ENCODE results near the gene ANO7. TPM values are rescaled to one million over a fixed set of nuclear protein-coding genes. Genes with fewer than 3 reads are reported as not detected.
A peak's percentile ranks its signal among the peaks of the same experiment; 100 is the strongest.

Gene ANO7
- total RNA-seq, 1 experiment from 2014 or later, result 2.4 TPM

DNA sequence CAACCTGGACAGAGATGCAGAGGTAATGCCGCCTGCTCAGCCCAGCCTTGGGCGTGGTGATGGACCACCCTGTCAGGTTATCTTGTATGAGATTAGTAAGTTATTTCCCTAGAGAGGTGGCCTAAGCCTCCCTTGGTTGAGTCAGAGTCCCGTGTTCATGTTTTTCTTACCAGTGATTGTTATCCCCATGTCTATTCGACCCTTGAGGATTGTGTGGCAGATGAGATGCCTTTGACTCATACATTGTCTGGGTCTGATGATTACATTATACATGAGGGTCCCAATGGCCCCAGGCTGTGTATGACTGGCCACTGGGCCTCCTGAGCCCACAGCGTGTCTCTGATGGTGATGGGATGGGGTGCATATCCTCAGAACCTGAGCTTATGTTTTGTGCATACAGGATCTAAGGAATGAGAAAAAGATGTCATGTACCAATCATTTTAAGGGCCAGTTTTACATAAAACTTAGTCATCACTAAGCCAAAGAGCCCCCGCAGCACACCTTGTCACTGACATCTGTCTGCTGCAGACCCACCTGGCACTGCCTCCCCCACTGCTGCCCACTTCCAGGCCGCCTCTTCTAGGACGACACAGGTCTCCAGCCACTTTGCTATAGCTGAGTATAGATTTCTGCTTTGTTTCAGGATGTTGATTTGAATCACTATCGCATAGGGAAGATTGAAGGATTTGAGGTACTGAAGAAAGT lies 30.5 kb upstream of the ANO7 start:
- peak; percentile 86 for DNase-seq (ENCODE audit: low read depth)

DNA sequence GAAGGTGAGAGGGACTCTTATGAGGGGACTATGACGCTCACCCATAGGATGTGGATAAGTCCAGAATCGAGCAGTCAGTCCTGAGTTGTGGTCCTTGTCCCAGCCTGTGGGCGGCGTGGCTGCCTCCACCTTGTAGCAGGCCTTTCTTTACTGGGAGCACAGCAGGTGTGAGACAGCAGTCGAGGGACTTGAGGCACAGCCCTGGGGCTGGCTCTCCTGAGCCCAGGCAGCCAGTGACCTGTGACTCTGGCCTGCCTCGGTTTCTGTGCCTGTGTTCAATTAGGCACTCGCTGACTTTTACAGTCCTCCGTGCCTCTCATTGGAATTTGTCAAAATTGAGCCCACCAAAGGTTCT lies 30.0 kb upstream of the ANO7 start:
- DNase-seq (ENCODE audit: low read depth), result no peak

DNA sequence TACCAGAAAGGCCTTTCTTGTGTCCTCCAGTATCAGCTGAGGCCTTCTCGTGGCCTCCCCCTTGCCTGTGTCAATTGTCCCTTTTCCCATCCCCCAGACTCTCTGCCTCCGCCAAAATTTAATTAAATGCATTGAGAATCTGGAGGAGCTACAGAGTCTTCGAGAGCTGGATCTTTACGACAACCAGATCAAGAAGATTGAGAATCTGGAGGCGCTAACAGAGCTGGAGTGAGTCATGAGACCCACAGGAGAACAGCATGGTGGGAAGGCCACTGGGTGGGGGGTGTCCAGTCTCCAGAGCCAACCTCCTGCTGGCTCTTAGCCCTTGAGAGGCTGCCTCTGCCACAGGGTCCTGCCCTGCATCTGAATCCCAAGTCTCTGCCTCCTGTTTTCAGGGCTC lies 29.4 kb upstream of the ANO7 start:
- no peak for DNase-seq (ENCODE audit: low read depth)

DNA sequence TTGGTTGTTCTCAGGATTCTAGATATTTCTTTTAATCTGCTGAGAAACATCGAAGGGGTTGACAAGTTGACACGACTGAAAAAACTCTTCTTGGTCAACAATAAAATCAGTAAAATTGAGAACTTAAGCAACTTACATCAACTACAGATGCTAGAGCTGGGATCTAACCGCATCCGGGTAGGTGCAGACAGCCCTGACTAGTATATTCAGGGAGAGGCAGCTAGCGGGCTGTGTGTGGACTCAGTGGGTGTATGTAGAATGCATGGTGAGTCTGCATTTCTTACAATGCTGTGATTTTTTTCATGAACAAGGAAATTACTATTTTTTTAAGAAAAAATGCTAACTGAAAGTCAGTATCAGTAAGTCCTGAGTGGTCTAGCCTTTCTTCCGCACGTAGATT lies 28.2 kb upstream of the ANO7 start:
- no peak for DNase-seq (ENCODE audit: low read depth)

DNA sequence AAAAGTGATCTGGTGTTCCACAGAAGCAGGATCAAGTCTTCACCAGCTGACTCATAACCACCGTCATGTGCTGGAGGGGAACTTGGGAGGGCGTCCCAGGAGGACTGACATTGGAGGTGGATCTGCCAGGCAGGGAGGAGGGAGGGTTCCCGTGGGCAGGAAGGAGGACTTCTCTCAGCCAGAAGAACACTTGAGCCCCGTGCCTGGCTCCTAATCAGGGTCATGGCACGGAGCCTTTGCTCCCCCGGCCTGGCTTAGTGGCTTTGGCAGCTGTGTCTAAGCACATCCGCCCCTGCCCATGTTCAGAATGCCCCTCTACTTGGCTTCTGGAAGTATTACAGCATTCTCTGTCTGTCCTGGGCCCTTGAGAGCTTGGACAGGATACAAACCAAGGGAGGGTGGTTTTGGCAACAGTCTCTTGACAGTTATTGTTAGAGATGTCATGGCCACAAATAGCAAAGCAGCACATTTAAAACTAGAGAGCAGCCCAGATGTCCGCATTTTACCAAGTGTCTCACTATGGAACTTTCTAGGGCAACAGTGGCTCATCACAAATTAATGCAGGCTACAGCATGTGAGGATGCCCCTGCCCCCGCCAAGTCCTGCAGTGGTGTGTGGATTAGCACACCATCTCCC lies 26.7 kb upstream of the ANO7 start:
- peak; percentile 72 for DNase-seq (ENCODE audit: low read depth)

DNA sequence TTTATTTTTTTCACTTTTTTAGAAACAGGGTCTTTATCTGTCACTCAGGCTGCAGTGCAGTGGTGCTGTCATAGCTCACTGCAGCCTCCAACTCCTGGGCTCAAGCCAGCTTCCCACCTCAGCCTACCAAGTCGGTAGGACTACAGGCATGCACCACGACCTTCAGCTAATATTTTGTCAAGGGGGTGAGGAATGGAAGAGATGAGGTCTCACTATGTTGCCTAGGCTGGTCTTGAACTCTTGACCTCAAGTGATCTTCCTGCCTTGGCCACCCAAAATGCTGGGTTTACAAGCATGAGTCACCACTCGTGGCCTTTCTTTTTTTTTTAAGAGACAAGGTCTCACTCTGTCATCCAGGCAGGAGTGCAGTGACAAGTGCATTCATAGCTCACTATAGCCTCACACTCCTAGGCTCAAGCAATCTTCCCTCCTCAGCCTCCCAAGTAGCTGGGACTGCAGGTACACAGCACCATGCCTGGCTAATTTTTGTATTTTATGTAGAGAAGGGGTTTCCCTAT lies 24.8 kb upstream of the ANO7 start:
- no peak for DNase-seq (ENCODE audit: low read depth)

DNA sequence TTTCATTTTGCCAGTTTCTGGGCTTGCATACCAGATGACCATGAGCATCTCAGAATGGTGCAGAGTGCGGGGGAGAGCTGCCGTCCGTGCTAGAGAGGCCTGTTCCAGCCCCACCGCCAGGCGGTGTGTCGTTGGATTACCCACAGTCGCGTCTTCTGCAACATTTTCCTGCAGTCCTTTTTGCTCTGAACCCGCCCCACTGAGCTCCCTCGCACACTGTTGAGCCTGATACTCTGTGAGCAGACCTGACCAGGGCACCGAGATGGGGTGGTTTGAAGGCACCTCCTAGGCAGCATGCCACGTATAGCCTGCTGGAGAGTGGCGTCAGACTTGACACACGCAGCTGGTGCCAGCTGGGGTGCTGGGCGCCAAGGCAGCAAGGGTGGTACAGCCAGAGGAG lies 20.1 kb upstream of the ANO7 start:
- DNase-seq (ENCODE audit: low read depth), result no peak

DNA sequence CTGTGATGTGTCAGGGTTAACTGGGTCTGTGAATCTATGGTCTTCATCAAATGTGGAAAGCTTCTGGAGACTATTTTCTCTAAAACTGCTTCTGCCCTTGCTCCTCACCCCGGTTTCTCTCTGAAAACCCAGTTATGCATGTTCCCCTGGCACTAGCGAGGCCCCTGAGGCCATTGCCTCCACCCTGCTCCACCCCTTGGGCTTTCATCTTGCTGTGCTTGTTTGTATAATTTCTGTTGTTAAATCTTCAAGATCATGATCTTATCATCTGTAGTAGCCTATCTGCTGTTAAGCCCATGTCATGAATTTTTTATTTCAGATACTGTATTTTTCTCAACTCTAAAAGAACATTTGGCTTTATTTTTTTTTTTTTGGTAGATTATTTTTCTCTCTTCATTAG lies 14.9 kb upstream of the ANO7 start:
- DNase-seq (ENCODE audit: low read depth), result no peak

DNA sequence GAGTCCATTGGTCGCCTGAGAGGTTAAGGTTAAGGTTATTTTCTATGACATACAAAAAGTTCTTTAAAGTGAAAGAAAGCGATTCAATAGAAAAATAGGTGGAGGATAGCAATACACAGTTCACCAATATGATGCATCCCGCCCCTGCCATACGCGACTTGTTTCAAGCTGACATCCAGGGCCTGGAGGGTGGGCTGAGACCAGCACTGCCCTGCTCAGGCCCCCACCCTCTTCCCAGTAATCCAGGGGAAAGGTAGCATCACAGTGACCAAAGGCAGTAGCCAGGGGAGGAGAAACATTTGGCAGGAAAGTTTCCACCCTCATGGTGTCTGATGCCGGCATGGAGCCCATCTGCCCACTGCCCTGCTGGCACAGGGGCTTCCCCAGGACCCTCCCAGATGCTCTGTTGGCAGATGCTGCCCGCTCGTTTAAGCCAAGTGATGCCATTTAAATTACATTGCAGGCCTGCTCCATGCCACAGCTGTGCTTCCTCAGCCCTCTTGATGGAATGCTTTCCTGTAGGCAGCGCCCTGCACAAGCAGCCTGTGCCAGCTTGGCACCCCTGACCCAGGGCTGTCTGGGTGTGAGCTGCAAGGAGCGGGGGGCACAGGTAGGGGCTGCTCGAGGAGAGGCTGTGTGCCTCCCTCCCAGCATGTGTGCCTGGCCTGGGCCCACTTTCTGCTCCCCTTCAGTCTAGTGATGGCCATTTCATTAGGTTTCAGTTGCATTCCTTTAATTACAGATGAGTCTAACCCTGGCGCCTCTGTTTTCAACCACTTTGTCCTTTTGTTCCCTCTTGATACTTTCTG lies 10.7 kb upstream of the ANO7 start:
- DNase-seq (ENCODE audit: low read depth), result no peak

DNA sequence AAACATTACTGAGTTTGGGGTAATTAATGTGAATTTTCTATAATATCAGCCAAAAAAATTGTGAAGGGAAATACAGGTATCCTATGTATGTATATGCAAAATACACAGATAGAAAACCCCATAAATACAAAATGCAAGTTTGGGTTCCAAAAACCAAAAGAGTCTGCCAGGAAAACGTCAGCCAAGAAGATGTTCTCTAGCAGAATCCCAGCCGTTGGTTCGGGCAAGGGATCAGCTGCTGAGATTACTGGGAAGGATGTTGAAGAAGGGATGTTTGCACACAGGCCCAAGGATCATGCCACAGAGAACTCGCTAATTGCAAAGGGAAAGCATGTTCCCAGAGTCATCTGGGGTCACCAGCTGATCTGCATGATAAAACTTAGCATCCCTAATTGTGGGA lies 9.5 kb upstream of the ANO7 start:
- DNase-seq (ENCODE audit: low read depth), result no peak

DNA sequence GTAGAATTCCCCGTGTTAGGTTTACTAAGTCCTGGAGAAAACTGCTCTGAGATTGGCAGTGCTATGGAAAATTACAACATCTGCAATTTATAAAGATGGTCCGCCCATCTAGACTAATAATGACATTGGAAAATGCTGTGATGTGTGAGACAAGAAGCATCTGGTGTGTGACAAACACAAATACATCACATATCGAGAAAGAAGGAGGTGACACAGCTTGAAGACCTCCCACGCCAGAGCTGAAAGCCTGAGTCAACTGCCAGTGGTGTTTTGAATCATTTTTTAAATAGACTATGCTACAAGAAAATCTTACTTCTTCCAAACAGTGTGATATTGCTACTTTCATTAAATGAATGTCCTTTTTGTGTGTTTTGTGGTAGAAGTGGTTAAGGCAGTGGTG lies 8.6 kb upstream of the ANO7 start:
- DNase-seq (ENCODE audit: low read depth), result no peak

DNA sequence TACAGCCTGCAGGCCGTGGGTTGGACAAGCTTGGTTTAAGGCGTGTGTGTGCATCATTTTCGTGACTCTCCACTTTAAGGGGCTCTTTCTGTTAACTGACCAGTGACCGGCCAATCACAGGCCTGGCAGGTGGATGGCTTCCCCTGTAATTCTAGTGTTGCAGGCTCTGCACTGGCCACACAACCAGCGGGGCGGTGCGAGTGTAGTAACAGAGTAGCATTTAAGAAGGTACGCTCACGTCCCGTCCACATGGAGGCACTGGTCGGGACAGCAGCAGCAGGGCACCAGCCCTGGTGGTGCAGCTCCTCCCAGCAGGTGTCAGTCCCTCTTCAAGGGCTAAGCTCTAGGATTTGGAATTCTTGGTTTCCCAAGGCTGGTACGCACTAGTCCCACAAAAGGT lies 8.0 kb upstream of the ANO7 start:
- no peak for DNase-seq (ENCODE audit: low read depth)

DNA sequence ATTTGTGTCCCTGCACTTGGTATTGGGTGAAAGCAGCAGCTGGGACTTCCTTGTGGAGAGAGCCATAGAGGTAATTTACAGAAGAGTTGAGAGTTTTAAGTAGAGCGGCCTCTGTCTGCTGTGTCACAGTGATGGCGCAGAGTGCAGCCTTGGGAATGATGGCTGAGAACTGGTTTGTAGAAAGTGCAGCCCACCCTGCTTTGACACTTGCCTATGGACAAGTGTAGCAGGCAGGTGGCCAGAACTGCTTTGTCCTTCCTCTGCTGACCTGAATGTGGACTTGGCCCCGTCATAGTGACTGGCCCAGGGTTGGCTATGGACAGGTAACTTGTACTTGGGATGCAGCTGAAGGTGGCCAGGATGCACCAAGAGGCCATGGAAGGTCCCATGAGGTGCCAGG lies 6.4 kb upstream of the ANO7 start:
- DNase-seq (ENCODE audit: low read depth), result no peak

DNA sequence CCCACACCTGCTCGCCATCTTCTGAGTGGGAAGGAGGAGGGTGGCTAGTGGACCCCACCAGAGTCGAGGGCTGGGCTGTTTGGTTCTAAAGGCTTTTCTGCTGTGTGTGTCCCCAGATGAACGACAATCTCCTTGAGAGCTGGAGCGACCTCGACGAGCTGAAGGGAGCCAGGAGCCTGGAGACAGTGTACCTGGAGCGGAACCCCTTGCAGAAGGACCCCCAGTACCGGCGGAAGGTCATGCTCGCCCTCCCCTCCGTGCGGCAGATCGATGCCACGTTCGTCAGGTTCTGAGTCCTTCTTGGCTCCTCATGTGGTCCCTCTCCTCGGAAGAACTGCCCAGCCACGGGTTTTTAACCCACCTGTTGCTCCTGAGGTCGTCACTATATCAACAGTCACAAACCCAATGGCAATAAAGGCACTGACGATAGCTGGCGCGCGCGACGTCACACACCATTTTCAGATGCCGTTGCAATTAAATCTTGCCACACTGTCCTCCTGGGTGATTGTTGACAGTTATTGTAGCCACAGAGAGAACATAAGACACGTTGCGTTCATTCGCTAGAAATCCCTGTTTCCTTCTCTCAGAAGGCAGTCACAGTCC lies 5.8 kb upstream of the ANO7 start:
- DNase-seq (ENCODE audit: low read depth), result no peak

DNA sequence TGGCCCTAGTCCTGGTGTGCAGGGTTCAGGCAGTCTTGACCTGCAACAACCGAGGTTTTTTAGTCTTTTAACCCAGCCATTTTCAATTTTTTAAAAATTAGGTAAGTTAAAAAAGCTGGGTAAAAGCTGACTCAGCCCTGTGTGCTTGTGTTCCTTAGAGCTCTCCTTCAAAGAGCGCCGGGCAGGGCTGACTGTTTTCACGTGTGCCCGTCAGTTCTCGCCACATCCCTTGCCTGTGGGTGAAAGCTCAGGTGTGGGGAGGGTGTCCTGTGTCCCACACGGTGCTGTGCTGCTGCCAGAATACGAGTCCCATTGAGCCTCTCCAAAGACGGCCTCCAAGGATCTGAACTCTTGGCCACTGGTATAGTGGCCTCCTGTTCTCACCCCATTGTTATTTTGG lies 5.3 kb upstream of the ANO7 start:
- no peak for DNase-seq (ENCODE audit: low read depth)

DNA sequence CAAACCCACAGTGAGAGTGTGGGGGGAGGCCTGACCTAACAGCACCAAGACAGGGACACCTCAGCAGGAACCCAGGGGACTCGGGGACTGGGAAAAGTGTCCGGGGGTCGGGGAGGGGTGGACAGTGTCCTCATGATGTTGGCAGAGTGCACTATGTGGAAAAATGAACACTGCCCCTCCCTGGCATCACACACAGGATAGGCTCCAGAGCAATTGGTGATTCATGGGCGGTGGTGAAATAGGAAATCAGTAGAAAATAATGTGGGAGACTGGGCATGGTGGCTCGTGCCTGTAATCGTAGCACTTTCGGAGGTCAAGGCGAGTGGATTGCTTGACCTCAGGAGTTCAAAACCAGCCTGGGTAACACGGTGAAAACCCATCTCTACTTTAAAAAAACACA lies 3.6 kb upstream of the ANO7 start:
- no peak for DNase-seq (ENCODE audit: low read depth)

DNA sequence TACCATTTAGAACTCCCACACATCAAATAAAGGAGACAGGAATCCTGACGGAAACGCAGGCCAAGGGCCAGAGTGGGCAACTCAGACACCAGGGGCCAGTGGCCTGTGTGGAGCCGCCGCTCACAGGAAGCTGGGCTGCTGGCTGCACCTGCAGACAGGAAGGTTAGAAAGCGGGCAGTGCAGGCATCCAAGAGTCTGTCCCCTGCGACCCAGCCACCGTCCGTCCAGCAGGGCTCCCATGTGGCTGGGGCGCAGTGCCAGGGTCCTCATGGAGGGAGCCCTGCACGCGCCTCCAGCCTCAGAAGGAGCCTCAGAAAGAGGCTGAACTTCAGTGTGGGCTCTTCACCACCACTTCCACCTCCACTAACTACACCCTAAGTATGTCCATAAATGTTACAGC lies 2.5 kb upstream of the ANO7 start:
- DNase-seq (ENCODE audit: low read depth), result no peak

DNA sequence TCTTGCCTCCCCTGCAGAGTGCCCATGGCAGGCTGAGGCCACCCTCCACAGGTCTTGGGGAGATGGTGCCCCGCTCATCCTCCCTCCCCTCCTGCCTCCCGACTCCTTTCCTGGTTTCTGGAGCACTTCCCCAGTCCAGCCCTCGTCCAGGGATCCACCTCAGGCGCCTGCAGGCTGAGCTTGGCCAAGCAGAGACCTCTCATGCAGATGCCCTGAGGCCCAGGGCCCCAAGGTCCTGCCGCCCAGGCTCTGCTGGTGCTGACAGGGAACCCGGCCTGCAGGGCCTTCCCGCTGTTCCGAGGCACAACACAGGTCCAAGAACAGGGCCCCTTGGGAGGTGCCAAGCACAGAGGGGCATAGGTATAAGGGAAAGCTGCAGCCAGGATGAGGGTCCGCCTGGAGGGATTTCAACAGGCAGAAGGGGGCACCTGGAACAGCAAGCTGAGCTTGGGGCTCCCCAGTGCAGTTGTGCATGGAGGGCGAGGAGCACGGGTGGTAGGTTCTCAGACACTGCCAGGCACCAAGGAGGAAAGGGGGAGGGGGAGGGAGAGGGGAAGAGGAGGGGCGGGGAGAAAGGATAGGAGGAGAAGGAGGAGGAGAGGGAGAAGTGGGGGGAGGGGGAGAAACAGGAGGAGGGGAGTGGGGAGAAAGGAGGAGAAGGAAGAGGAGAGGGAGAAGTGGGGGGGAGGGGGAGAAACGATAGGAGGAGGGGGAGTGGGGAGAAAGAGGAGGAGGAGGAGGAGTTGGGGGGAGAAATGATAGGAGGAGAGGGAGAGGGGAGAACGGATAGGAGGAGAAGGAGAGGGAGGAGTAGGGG lies 1.2 kb upstream of the ANO7 start:
- DNase-seq (ENCODE audit: low read depth), result no peak

DNA sequence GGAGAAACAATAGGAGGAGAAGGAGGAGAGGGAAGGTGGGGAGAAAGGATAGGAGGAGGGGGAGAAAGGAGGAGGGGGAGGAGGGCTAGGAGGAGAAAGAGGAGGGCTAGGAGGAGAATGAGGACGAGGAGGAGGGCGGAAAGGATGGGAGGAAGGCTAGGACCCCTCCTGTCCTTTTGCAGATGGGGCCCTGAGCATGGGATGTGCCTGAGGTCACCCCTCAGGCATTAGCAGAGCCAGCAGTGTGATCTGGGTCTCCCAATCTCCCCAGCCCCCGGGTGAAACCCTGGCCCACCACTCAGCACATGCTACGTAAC lies 601 bp upstream of the ANO7 start:
- no peak for DNase-seq (ENCODE audit: low read depth)

DNA sequence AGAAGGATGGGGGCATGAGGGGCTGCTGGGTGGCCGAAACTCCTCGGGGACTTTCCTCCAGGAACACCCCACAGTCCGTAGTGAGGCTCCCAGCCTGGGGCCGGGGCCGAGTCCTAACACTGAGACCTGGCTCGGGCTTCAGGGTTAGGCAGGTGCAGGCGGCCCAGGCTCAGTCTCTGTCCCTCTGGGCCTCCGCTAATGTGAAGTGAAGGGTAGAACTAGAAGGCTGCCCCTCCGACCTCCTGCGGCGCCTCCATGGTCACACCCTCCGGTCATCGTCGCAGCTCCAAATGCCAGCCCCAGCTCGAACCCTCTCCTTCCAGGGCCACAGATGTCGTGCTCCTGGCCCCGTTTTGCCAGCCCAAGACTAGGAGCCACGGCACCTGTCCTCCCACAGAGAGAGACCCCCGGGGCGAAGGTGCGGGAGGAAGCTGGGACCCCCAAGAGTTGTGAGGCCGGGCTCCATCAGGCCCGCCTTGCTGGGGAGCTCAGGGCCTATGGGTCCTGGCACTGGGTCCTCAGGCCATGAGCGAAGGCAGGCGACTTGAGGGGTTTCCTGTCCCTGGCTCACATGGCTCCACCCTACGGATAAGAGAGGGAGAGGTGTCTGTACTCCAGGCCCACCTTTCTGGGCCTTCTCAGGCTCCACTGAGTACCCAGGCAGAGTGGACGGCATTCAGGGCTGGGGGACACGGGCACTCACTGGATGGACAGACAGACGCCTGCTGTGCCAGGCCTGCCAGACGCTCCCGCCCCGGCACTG lies 797 bp downstream of the ANO7 start:
- DNase-seq (ENCODE audit: low read depth), result no peak

DNA sequence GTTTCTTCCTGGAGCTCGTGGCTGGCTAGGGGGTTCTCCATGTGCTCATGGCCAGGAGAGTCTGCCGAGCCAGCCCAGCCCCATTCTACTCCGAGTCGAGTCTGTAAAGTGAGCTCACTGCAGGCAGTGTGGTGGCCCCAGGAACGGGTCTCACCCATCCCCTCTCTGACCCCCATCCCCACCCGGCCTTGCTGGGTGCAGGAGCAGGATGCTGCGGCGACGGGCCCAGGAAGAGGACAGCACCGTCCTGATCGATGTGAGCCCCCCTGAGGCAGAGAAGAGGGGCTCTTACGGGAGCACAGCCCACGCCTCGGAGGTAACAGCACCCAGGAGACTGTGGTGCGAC lies 1.4 kb downstream of the ANO7 start:
- no peak for DNase-seq (ENCODE audit: low read depth)
